ENCODE measurements around the gene CCDC50.

CCDC50 gene

DNA sequence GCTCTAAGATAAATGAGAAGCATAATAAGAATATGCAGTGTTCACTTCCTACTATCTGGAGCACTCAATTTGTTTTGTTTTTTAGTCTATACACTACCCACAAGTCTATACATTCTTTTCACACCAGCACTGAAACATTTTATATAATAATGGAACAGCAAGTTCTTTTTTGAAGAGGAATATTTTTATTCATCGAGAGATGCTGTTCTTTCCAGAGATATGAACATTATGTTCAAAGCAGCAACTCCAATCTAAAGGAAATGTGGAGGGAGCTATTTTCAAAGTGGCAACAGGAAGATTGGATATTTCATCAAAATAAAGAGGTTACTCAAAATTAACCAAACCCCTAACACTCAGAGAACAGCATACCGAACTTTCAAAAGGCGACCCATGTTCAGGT, 115.4 kb downstream of the CCDC50 start:
- no peak for TF ChIP-seq CTCF (IDR thresholded peaks at IDR 0.05; ENCODE audit: insufficient read depth, missing control alignments)
- no peak for DNase-seq (ENCODE audit: insufficient read length, low spot score)
- FAIRE-seq, result no peak

All from D721Med (cell line).